Astrocyte (in vitro differentiated cells and primary cell): Measurements from ENCODE around the gene ZFYVE28. TPM values are rescaled to one million over a fixed set of nuclear protein-coding genes. Genes with fewer than 3 reads are reported as not detected.

Source experiments
- DNase-seq: peaks from one replicate; pipeline ENCODE4 v3.0.0-alpha.2; 2010; ENCODE audit warnings: low read depth
- FAIRE-seq: peaks from 2 replicates; lab custom pipeline; 2011; peaks lifted over from hg19 to GRCh38; lab: Jason Lieb, UNC
- H2AFZ ChIP-seq: 2 replicates; pipeline ENCODE4 v1.6.0; 2012; ENCODE audit warnings: low read depth, low read length, inconsistent platforms
- H3K27ac ChIP-seq: 2 replicates; pipeline ENCODE4 v1.5.1; 2011; ENCODE audit warnings: low read depth, low read length, inconsistent platforms
- H3K27me3 ChIP-seq: 2 replicates; pipeline ENCODE4 v1.6.0; 2011; ENCODE audit warnings: low read length, inconsistent platforms; ENCODE audit not compliant: insufficient read depth
- H3K36me3 ChIP-seq: 2 replicates; pipeline ENCODE4 v1.5.1; 2011; ENCODE audit warnings: low read length, inconsistent platforms; ENCODE audit not compliant: insufficient read depth
- H3K4me1 ChIP-seq: 2 replicates; pipeline ENCODE4 v1.5.1; 2011; ENCODE audit warnings: low read length, inconsistent platforms; ENCODE audit not compliant: insufficient read depth
- H3K4me2 ChIP-seq: 2 replicates; pipeline ENCODE4 v1.6.0; 2012; ENCODE audit warnings: low read length, inconsistent platforms
- H3K4me3 ChIP-seq: 2 replicates; pipeline ENCODE4 v1.5.1; 2011; ENCODE audit warnings: low read depth, mild to moderate bottlenecking, low read length, inconsistent platforms; ENCODE audit not compliant: insufficient read depth
- H3K79me2 ChIP-seq: 2 replicates; pipeline ENCODE4 v1.6.0; 2012; ENCODE audit warnings: mild to moderate bottlenecking, low read length, inconsistent platforms; ENCODE audit not compliant: insufficient read depth
- H3K9ac ChIP-seq: 2 replicates; pipeline ENCODE4 v1.6.0; 2012; ENCODE audit warnings: mild to moderate bottlenecking, low read length, inconsistent platforms
- H3K9me3 ChIP-seq: 2 replicates; pipeline ENCODE4 v1.5.1; 2012; ENCODE audit warnings: low read depth, mild to moderate bottlenecking, low read length, inconsistent platforms; ENCODE audit not compliant: insufficient read depth
- H4K20me1 ChIP-seq: 2 replicates; pipeline ENCODE4 v1.6.0; 2012; ENCODE audit warnings: low read length, inconsistent platforms; ENCODE audit not compliant: insufficient read depth
- H3K27ac Mint-ChIP-seq: one replicate; pipeline ENCODE4 v1.8.0; 2021; ENCODE audit warnings: mild to moderate bottlenecking, mixed read lengths; ENCODE audit not compliant: unreplicated experiment
- H3K27me3 Mint-ChIP-seq: one replicate; pipeline ENCODE4 v1.8.0; 2021; ENCODE audit warnings: low read depth, mixed read lengths; ENCODE audit not compliant: unreplicated experiment
- H3K36me3 Mint-ChIP-seq: one replicate; pipeline ENCODE4 v1.8.0; 2021; ENCODE audit warnings: low read depth, mixed read lengths; ENCODE audit not compliant: unreplicated experiment
- H3K4me1 Mint-ChIP-seq: one replicate; pipeline ENCODE4 v1.8.0; 2021; ENCODE audit warnings: low read depth, mixed read lengths; ENCODE audit not compliant: unreplicated experiment
- H3K4me3 Mint-ChIP-seq: one replicate; pipeline ENCODE4 v1.8.0; 2021; ENCODE audit warnings: mild to moderate bottlenecking, moderate library complexity, mixed read lengths; ENCODE audit not compliant: unreplicated experiment
- H3K9me3 Mint-ChIP-seq: one replicate; pipeline ENCODE4 v1.8.0; 2021; ENCODE audit warnings: mild to moderate bottlenecking, mixed read lengths; ENCODE audit not compliant: unreplicated experiment
- CTCF ChIP-seq: IDR thresholded peaks from 2 replicates; pipeline ENCODE4 v1.5.1; 2011; ENCODE audit warnings: low read depth, mild to moderate bottlenecking, inconsistent platforms, low read length, moderate library complexity; ENCODE audit not compliant: insufficient read depth
- EZH2 ChIP-seq: IDR thresholded peaks from 2 replicates; pipeline ENCODE4 v1.6.1; 2012; ENCODE audit warnings: mild to moderate bottlenecking, low read length, inconsistent platforms; ENCODE audit not compliant: insufficient read depth
- total RNA-seq: library from RNA; stranded (reverse); gene quantifications from 2 replicates; pipeline ENCODE4 v1.2.1, GENCODE V29; 2021

The ZFYVE28 gene
- total RNA-seq, 1 donor from 2014 or later: 0.68 TPM

DNA sequence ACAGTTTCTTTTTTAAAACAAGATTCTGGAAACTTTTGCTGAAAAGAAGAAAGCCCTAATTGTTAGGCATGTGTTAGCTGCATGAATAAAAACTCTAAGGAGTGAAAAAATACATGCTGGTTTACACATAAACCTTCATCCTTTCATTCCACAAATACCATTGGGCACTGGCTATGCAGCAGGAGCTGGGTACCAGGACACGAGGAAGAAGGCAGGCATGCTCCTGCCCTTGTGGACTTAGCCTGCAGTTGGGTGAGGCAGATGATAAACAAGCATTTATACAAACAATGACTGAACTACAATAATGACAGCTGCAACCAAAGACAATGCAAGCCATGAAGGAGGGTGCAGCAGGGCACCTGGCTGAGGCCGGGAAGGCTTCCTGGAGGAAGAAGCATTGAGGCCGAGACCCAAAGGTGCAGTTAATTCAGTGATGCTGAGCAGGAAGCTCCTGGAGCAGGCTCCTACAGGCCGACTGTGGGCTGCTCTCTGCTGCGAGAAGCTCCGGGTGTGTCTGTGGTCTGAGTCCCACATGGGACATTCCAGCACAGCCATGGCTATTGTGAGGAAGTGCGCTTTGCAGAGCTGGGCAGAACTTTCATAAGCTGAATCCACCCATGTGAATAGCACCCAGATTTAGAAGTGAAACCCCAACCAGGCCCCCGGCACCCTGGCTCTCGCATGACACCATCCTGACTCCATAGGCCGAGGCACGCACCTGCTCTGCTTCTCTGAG is 112.5 kb downstream of the ZFYVE28 start:
- no peak overlapping the region for H3K4me3 ChIP-seq
- DNase-seq (no peak), FAIRE-seq (no peak)
- H3K36me3 ChIP-seq: no peaks in the 10 kb centered on the region
- peaks cover 15% of the 10 kb centered on the region for H3K27me3 Mint-ChIP-seq
- H3K9me3 Mint-ChIP-seq: peaks cover 19% of the 10 kb centered on the region
- no peak for TF ChIP-seq CTCF
- TF ChIP-seq EZH2: no peak
- no peak overlapping the region for H2AFZ ChIP-seq
- H3K27ac ChIP-seq: no peak overlapping the region
- no peaks in the 10 kb centered on the region for H3K4me1 ChIP-seq
- no peak overlapping the region for H3K4me3 Mint-ChIP-seq
- H3K4me2 ChIP-seq: no peak overlapping the region
- no peaks in the 10 kb centered on the region for H3K79me2 ChIP-seq
- H4K20me1 ChIP-seq: no peaks in the 10 kb centered on the region
- H3K9me3 ChIP-seq: peaks cover 6% of the 10 kb centered on the region
- H3K9ac ChIP-seq: no peak overlapping the region
- H3K27me3 ChIP-seq: no peaks in the 10 kb centered on the region
- no peak overlapping the region for H3K27ac Mint-ChIP-seq
- H3K4me1 Mint-ChIP-seq: peaks cover 2% of the 10 kb centered on the region
- no peaks in the 10 kb centered on the region for H3K36me3 Mint-ChIP-seq

DNA sequence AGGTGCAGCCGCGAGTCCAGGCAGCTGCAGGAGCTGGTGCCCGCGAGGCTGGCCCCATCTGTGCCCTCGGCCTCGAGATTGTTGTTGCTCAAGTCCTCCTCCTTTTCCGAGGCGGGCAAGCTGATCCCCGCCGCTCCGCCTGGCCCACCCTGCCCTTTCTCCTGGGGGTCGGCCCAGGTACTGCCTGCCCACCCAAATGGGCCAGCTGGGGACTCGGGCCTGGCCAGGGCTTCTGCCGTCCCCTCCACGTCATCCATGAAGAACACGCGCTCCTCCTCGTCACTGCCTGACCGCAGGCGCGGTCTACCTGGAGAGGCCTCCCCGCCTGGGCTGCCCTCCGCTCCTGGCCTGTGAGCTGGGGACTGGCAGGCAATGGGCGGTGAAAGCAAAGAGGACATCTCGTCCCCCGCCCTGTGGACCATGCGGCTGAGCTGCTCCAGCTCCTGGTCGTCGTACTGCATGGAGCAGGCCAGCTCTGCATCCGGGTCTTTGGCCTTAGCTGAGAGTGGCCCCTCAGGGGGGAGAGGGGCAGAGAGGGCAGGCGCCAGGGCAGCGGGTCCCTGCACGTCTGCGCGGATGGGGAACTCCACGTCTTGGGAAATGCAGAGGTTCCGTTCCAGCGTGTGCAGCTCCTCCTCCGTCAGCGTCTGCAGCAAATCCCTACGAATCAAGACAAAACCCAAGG is 113.4 kb downstream of the ZFYVE28 start:
- Histone ChIP-seq H4K20me1 (no peaks in the 10 kb centered on the region), H2AFZ (no peak overlapping the region), H3K27me3 (no peaks in the 10 kb centered on the region), H3K4me3 (no peak overlapping the region), H3K4me1 (no peaks in the 10 kb centered on the region), H3K36me3 (no peaks in the 10 kb centered on the region), H3K27ac (no peak overlapping the region), H3K9ac (no peak overlapping the region), H3K79me2 (no peaks in the 10 kb centered on the region), H3K4me2 (no peak overlapping the region), H3K9me3 (peaks cover 6% of the 10 kb centered on the region)
- FAIRE-seq: no peak
- DNase-seq: no peak
- Mint-ChIP-seq H3K9me3 (peaks cover 19% of the 10 kb centered on the region), H3K27ac (no peak overlapping the region), H3K4me3 (no peak overlapping the region), H3K27me3 (peaks cover 17% of the 10 kb centered on the region), H3K36me3 (no peaks in the 10 kb centered on the region), H3K4me1 (peaks cover 2% of the 10 kb centered on the region)
- TF ChIP-seq CTCF (no peak), EZH2 (no peak)
